NCI-H2081 treated with DMSO at 0.1 percent for 48 hours (cell line): Measurements from ENCODE around the gene PDE6B.
A peak's percentile ranks its signal among the peaks of the same experiment; 100 is the strongest.
"Not testable (repeated sequence)": the region's sequence is repeated elsewhere in the genome, so short reads cannot be mapped to it uniquely, and the experiment has no call there.

Experiments
- DNase-seq: peaks from one replicate; lab custom pipeline; 2025; lab: John Stamatoyannopoulos, UW

PDE6B gene

GRCh38 chr4:669806-670559 is 44.6 kb downstream of the PDE6B start:
- DNase-seq, result not testable (repeated sequence)

- no peak for DNase-seq
Measured at GRCh38 chr4:671769-672168, 46.4 kb downstream of the PDE6B start.

- no peak for DNase-seq
Measured at GRCh38 chr4:673349-674091, 48.1 kb downstream of the PDE6B start.

GRCh38 chr4:674172-675035 is 49.0 kb downstream of the PDE6B start, which contains the start of the genes ATP5ME and MYL5:
ATP5ME (minus strand) TSS chr4:674276; CDS start chr4:674247, 29 bp downstream.
MYL5 (plus strand) TSS chr4:674542; CDS start chr4:678027, 3,485 bp downstream.
- DNase-seq, result peak; percentile 82

GRCh38 chr4:675036-675882 is 49.9 kb downstream of the PDE6B start:
- no peak for DNase-seq

GRCh38 chr4:675980-676870 is 50.9 kb downstream of the PDE6B start:
- no peak for DNase-seq

GRCh38 chr4:676871-677235 is 51.5 kb downstream of the PDE6B start:
- no peak for DNase-seq

GRCh38 chr4:677431-678293 is 52.3 kb downstream of the PDE6B start:
- DNase-seq, result no peak

- DNase-seq, result no peak
Measured at GRCh38 chr4:678331-679103, 53.1 kb downstream of the PDE6B start.

- DNase-seq, result no peak
Measured at GRCh38 chr4:679104-679481, 53.7 kb downstream of the PDE6B start.

GRCh38 chr4:679629-680028 is 54.3 kb downstream of the PDE6B start:
- no peak for DNase-seq

GRCh38 chr4:680091-680490 is 54.7 kb downstream of the PDE6B start:
- no peak for DNase-seq

- DNase-seq, result no peak
Measured at GRCh38 chr4:680551-680927, 55.2 kb downstream of the PDE6B start.

GRCh38 chr4:680928-681645 is 55.7 kb downstream of the PDE6B start:
- no peak for DNase-seq

GRCh38 chr4:681736-682451 is 56.5 kb downstream of the PDE6B start:
- DNase-seq, result no peak

GRCh38 chr4:682490-683172 is 57.3 kb downstream of the PDE6B start:
- DNase-seq, result no peak
